GM21619 (cell line): ENCODE measurements around the gene ADCY1.

Source experiments
- ATAC-seq: cut with Tn5 transposase; IDR thresholded peaks from one replicate; pipeline ENCODE4 v1.9.1; 2021; ENCODE audit not compliant: unreplicated experiment

ADCY1 gene

DNA sequence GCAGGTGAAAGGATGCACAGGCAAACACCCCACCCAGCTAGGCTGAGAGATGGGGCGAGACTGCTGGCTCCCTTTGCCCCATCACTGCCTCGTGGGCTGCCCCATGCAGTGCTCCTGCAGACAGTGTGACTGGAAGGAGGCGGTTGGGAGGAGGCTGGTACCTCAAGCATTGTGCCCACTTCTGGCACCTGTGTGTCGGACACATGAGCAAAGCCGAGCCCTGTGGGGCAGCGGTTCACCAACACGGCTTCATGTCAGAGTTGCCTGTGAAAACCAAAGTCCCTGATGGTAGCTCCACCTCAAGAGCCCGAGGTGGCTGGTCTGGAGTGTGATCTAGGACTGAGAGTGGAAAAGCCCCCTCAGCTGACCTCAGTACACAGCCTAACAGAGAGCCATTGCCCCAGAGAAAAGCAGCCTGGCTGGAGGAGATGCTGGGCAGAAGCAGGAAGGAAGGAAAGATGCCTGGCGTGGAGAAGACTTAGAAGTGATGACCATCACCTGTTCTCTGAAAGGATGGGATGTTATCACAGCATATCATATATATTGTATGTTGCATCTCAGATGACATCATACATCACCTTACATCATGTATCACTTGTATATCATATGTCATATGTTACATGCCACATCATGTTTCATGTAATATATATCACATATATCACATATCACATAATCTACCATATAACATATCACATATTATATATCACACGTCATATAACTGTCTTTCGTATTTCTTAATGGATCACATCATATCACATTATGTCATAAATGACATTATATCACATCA lies 75.6 kb downstream of the ADCY1 start:
- no peak for ATAC-seq

DNA sequence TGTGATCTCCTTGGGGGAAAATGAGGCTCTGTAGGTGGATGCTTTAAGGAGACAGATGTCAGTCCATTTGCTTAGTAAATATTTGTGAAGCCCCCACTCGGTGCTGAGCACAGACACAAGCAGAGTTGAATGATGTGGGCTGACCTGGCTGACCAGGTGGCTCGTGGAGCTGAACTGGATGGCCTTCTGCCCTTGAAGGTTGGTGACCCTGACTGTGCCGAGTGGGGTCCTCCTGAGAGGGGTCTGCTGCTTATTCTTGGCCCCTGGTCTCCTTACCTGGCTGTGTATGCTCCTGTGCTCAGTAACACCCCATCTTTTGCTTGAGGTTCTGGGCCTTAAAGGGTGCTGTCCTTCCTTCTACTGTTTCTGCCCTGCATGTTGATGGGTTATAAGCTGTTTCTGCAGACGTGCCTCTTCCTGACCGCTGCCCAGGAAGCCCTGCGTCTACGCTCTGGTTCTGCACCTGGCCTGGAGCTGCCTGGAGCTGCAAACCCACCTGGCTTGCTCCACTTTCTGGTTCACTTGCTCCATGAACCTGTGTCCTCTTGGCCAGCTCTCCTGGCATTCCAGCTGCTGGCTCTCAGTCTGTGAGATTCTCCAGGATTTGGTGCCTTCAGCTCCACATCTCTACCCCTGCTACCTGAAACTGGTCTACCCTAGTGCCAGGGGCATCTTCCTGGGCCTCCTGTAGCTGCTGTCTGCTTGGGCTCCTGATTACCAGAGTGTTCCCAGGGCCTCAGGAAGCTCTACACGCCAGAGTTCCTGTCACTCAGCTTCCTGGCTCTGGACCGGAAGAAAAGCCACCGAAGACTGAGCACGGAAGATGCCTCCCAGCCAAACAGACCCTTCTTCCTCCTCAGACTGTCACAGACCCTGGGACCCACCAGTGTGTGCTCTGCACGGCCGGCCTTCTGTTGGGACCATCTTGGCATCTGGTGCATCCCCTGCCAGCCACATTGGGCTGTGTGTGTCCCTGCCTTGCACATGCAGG lies 76.5 kb downstream of the ADCY1 start:
- no peak for ATAC-seq

DNA sequence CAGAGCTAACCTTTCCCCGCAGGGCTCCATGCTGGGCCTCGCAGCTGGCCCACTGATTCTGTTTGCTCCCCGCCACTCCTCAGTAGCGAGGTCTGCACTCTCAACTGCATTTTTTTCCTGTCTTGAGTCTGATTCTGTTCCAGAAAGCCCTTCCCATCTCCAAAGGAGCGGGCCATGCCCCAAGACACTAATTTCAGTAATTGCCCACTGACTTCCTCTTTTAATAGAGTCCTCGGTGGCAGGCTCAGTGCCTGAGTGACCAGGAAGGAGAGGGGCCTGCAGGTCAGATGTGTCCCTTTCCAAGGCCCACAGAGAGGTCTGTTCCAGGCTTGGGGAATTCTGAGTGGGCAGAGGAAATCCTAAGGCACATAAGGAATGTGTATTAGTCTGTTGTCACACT lies 77.4 kb downstream of the ADCY1 start:
- no peak for ATAC-seq

DNA sequence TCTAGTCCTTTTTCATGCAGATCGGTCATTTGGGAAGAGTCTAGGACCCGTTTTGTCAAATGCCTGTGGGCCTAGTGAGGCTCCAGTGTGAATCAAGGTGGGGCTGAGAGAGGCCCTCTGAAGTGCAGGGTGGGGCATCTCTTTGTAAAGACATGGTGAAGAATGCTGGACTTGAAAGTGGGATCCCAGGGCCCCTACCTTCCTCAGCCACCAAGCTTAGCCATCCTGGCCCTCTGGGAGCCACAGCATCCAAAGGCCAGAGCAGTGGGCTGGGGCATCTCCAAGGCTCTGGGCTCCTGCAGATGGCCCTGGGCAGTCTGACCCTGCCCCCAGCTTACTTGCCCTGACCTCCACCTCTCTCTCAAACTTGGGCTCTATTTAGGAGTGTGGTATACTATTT lies 78.5 kb downstream of the ADCY1 start:
- ATAC-seq, result no peak

DNA sequence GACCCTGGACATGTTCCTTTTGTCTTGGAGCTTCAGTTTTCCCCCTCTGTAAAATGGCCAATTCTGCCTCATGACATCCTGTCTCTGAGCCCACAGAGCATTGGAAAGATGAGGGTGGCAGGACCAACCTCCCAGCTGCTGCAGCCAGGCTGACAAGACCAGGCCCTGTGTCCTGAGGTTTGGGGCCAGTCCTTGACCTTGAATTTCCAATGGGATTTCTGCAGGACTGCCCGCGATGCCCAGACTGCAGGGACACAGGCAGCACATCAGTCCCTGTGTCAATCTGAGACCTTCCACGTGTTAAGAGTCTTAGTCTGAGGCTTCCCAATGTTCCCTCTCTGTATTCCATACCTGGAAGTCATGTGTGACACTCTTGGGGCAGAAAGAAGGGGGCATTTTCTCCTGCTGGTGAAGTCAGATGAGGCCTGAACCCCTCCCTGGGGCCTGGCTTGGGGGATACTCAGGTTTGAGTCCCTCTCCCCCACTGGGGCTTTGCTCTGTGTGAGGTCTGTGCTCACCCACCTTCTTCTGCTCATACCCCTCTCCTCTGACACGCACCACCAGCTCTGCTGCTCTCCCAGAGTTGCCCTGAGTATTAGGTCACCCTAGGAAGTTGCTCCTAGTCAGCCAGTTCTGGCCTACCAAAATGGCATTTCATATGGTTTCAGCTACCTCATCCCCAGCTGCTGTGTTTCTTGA lies 79.2 kb downstream of the ADCY1 start:
- no peak for ATAC-seq

DNA sequence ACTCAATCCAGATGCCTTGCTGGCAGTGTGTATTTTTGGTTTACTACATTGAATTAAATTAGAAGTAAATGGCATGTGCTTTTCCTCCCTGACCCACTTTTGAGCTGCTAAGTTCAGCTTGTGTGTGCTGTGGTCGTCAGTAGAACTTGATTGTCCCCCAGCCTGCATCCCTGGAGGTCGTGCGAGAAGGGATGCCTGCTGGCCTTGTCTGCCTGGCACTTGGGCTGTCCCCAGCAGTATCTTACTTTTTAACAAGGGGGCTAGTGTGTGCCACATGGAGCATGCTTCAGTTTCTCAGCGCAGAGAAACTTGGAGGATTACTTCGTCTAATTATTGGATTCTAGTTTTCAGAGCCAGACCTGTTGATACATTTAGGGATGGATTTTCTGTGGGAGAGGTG lies 80.2 kb downstream of the ADCY1 start:
- ATAC-seq, result no peak

DNA sequence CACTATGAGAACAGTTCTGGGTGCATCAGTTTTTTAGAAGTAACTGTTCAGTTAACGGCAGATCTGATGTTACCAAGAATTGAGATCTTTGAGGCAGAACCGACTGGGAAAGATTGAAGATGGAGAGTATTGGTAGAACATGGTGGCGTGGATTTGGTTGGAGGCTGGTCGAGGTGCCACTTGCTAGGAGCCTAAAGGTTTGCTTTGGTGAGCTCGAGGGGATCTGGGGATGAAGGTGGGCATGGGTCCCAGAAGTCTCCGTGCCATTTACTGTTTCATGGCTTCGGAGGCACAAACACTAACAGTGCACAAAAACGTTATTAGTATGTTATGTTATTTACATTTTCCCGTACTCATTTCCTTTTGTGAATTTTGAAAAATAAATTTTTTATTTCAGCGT lies 81.4 kb downstream of the ADCY1 start:
- ATAC-seq, result no peak

DNA sequence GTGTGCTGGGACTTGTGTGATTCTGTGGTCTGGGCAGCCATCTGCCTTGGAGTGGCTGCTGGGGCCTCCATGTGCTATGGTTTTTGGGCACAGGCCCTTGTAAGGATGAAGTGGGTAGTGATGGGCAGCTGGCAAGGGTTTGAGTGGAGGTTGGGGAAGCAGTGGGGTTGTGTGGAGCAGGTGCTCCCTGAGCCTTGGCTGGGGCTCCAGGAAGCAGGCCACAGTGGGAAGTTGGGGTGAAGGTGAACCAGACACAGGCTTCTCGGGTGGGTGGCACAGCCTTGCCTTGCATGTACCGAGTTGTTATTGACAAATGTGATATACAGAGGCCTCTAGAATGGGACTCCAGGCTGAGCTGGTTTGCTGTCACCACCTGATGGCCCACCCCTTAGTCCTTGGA lies 82.3 kb downstream of the ADCY1 start:
- no peak for ATAC-seq

DNA sequence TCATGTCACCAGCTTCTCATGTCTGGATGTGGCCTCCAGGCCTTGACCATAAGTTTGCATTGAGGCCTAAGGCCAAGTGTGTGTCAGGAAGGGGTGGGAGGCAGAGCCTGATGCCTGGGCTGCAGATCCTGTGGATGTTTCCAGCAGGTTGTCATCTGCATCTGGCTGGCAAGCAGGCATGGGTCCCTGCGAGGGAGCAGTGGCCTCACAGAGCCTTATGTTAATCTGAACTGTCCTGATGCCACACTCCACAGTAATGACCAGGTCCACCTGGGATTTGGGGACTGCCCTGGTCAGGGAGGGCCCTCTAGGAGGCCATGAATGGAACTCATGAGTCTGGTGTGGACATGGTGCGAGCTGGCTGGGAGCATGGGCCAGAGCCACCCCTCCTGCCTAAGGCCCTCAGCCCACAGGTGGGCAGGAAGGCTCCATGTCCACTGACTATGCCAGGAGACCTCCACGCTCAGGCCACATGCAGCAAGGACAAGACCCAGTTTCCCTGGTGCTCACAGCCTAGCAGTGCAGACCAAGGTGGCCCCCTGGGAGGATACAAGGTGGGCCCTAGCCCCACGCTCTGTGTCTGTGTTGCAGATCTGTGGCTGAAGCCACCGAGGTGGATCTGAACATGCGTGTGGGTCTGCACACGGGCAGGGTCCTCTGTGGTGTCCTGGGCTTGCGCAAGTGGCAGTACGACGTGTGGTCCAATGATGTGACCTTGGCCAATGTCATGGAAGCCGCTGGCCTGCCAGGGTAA lies 83.1 kb downstream of the ADCY1 start:
- ATAC-seq, result no peak

DNA sequence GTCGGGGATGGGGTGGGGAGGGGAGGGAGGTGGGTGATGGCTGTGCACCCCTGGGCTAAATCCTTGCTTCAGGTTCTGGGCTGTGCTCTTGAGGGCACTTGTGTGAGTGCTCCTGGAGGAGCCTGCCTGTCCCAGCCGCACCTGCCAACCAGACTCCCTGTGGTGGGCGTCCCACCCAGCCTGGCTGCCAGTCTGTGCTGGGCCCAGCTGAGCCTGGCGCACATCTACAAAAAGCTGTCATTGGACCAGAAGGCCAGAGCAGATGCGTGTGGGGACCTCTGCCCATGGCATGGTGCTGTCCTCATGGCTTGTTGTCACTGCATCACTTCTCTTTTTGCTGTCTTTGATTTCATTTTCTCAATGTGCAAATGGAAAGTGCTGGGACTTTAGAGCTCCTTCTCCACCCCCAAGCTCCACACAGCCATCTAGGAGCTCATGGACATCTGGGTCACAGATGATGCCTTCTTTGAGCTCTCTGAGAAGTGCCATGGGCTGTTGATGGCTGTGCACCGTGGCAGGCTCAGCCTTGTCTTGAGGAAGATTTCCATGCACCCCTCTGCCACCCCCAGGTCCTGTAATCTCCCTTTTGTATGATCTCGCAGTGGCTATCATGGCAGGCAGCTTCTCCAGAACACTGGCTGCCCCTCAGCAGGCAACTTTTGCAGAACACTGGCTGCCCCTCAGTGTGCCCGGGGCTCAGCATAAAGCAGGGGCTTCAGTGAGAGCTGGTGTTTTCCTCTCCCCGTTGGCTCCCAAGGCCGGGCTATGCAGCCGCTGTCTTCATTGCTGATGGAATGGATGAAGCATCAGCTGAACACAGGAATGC lies 83.9 kb downstream of the ADCY1 start:
- ATAC-seq, result no peak

DNA sequence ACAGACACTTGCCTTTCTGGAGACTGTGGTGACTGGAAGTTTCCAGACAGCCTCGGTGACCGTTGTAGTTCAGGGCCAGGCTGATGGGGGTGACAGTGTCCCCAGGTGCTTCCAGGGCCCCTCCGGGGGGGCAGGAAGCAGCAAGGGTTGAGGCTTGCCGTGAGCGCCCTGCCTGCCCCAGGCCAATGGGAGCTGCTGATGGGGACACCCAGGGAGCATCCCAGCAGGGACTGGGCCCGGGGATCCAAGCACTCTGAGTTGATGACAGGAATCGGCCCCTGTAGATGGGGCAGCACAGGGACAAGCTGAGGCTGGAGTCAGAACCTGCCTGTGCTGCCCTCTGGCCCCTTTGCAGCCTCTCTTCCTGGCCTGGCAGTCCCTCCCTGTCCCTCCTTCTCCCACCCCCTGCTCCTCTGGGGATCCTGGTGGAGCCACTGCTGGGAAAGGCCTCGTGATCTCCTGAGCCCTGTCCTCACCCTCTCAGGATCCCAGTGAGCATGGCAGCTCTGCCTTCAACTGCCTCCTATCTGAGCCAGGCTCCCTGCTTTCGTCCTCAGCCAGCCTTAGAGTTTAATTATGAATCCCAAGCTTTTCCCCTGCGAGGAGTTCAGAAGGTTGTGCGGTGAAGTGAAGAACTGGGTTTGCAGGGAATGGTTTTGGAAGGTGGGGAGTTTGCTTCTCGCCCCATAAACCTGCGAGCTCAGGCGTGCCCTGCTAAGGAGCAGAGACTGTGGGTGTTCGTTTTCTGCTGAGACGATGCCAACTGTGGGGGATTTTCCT lies 84.7 kb downstream of the ADCY1 start:
- no peak for ATAC-seq

DNA sequence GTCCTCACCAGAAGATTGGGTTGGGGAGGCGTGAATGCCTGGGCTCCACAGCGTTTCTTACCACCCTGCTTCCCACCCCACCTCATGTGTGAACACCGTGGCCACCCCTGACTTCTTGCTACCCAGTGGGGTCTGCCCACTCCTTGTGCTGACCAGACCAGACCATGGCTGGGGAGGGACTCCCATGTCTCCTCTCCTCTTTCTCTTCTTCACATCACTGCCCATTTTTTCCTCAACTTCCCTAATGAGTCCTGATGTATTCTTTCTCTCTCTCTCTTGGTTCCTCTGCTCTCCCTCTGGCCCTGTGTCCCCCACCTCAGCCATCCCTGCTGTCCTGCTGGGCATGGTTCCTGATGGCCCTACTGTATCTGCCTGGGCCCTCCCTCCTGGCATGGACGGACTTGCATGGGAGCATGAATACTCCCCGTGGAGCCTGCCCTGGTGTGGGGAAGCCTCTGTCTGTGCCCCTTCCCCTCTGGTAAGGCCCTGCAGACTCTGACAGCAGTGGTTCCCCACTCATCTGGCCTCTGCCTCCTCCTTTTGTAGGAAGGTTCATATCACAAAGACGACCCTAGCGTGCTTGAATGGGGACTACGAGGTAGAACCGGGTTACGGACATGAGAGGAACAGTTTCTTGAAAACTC lies 85.5 kb downstream of the ADCY1 start:
- ATAC-seq, result no peak

DNA sequence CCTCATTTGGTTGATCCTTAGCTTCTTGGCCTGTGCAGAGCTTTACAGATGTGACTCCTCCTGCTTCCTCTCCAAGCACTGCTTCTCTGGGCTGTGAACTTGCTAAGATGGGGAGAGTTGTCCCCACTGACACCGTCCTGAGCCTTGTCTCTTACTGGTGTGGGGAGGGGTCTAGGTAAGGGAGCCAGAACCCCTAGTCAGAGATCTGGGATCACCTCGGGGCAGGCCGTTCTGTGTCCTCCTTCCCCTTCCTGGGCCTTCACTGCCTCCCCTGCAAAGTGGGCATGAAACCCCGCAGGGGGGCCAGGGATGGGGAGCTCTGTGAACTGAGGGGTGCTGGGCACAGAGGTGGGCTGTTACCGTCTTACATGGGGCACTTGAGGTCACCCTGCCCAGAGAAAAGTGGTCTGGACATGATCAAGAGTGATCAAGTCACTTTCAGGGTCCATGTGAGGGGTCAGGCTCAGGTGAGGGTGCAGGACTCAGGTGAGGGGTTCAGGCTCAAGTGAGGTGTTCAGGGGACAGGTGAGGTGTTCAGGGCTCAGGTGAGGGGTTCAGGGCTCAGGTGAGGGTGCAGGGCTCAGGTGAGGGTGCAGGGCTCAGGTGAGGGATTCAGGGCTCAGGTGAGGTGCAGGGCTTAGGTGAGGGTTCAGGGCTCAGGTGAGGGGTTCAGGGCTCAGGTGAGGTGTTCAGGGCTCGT lies 86.2 kb downstream of the ADCY1 start:
- ATAC-seq, result no peak

DNA sequence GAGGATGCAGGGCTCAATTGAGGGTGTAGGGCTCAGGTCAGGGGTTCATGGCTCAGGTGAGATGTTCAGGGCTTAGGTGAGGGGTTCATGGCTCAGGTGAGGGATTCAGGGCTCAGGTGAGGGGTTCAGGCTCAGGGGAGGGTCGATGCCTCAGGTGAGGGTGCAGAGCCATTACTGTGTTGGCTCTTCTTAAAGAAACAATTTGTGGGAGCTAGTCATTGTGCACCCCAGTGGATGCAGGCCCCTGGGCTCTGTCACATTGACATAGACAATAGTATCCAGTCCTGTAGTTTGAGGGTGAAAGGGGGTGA lies 86.7 kb downstream of the ADCY1 start:
- ATAC-seq, result no peak

DNA sequence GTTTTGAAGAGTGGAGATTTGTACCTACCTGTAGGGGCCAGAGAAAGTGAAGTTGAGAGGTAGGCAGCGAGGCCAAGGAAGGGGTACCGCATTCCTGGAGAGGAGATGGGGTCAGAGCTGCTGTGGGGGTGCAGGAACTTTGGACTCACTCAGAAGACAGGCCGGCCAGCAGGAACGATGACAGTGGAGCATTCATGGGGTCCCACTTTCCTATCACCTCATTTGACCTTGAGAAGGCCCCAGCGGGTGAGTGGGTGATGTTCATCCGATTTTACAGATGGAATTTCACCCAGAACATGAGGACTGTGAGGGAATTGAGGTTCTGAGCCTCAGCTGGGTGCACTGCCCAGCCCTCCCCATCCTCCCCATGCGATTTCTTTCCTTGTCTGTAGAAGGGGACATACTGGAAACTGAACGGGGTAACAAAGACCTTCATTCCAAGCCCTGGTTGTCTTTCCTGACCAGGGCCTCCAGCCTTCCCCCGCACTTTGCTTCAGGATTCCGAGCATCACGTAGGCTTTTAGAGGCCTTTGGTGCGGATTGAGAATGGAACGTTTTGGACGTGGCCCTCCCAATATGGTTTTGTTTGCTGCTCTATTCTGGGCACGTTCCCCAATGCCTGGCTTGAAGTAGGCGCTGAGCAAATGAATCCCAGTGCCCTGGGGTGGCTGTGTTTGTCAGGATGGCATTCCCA lies 87.3 kb downstream of the ADCY1 start:
- ATAC-seq, result no peak

DNA sequence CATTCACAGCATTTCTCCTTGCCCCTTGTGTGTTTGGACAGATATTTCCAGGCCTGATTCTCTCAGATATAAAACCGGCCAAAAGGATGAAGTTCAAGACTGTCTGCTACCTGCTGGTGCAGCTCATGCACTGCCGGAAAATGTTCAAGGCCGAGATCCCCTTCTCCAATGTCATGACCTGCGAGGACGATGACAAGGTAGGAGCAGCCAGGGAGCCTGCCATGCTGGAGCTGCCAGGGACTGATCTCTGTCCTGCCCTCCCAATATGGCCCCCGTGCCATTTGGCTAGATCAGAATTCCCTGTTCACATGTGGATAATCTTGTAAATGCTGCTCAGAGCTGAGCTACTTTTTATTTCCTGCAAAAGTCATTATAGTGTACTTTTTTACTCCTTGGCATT lies 87.8 kb downstream of the ADCY1 start:
- ATAC-seq, result no peak

DNA sequence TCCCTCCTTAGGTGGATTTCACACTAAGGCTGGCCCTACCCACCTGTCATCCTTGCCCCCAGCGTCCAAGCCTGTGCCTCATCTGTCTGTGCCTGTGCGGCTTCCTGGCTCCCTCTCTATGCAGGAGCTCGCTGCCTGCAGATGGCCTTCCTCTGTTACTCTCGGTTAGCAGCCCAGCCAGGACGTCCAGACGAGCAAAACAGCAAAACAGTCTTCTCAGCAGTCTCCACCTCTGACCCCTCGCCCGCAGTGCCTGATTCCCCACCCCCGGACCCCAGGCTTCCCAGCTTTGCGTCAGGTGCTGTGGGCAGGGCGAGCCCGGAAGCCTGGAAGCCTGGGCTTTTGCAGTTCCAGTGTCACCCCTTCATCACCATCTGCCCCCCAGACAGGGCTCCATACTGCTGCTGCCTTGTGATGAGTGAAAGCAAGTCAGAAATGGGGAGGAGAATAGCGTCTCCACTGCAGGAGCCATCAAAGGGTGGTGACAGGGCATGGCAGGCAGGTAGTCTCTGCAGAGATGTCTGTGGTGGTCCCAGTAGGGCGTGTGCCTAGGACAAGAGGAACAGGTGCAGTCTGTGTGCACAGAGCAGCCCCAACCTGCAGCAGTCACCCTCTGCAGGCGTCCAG lies 88.5 kb downstream of the ADCY1 start:
- no peak for ATAC-seq
